ENCODE data around the gene NTN5.
"Not testable (repeated sequence)": the region's sequence is repeated elsewhere in the genome, so short reads cannot be mapped to it uniquely, and the experiment has no call there.

The NTN5 gene, protein sequence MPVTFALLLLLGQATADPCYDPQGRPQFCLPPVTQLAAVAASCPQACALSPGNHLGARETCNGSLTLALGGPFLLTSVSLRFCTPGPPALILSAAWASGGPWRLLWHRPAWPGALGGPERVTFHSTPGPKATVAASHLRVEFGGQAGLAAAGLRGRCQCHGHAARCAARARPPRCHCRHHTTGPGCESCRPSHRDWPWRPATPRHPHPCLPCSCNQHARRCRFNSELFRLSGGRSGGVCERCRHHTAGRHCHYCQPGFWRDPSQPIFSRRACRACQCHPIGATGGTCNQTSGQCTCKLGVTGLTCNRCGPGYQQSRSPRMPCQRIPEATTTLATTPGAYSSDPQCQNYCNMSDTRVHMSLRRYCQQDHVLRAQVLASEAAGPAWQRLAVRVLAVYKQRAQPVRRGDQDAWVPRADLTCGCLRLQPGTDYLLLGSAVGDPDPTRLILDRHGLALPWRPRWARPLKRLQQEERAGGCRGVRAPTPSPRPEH

DNA sequence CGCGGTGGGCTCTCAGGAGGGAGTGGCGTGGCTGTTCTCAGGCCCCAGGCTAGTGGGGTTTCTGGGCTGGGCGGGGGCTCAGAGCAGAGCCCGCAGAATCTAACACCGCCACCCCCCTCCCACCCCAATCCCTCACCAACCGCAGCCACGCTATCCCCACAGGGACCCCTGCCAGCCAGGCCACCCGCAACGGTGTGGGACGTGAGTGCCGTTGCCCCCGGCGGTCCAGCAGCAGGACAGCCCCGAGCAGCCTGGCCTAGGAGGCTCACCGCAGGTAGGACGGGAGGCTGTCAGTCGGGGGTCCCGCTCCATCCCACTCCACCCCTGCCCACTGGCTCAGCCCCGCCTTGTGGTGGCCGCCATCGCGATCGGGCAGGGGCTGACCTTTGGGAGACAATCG is at the start of gene NTN5:
TSS of gene NTN5 (minus strand) at position 24 of the 400 bp plus-strand sequence. CDS start 2,031 bp downstream, outside the sequence.
- FAIRE-seq (no peak), DNase-seq (ENCODE audit: low spot score) (no peak)

- no peak for DNase-seq (ENCODE audit: low spot score)
- FAIRE-seq: no peak
These were observed 49.4 kb upstream of the NTN5 start for GRCh38 chr19:48722196-48722708.

DNA sequence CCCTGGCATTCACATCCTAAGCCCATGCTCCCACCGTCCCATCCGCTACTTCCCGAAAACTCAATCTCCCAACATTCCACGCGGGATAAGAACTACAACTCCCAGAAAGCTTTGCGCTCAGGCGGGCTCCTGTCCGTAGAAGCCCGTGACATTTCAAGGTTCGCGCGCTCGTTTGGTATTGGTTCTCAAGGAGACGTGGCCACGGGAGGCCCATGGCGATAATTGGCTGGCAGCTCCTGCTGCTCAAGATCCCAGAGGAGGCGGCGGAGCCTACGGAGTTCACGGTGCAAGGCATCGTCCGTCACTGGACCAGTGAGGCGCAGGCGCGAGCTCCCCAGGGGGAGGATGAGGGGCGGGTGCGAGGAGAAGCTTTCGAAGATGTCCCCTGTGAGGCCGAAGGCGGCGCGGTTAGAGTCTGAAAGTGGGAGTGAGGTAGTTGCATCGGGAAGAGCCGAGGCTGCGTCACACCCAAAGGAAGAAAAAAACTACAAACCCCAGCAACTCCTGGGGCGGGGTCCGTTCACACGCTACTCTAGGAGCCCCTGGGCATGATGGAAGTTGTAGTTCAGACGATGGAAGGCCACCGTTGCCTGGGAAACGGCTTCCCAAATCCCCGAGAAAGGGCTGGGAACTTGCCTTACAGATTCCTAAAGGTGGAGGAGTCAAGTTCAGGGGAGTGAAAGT is 47.9 kb upstream of the NTN5 start:
- FAIRE-seq: peak; percentile 55

DNA sequence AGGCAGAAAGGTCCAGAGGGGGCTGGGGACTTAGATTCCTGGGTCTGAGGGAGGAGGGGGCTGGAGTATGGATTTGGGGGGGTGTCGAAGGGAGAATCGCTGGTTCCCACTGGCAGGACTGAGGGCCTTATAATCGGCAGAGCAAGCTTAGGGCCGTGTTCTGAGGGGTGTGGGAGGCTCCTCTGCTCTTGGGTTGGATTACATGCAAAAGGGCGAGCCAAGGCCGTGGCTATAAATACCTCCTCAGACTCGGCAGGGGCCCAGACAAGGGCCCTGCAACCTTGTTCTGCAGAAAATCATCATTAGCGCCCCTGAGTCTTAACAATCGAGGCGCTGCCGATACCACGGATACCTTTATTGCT is 47.4 kb upstream of the NTN5 start:
- FAIRE-seq: no peak
- no peak for DNase-seq (ENCODE audit: low spot score)

More for the DNA sequence above, 47.9 kb upstream of the NTN5 start:
- DNase-seq (ENCODE audit: low spot score): peak; percentile 96

- no peak for DNase-seq (ENCODE audit: low spot score)
These were observed 46.7 kb upstream of the NTN5 start, which contains the start of gene MAMSTR for GRCh38 chr19:48719263-48720171. TSS of gene MAMSTR (minus strand) at chr19:48719725. CDS start at chr19:48719031, 694 bp downstream.

DNA sequence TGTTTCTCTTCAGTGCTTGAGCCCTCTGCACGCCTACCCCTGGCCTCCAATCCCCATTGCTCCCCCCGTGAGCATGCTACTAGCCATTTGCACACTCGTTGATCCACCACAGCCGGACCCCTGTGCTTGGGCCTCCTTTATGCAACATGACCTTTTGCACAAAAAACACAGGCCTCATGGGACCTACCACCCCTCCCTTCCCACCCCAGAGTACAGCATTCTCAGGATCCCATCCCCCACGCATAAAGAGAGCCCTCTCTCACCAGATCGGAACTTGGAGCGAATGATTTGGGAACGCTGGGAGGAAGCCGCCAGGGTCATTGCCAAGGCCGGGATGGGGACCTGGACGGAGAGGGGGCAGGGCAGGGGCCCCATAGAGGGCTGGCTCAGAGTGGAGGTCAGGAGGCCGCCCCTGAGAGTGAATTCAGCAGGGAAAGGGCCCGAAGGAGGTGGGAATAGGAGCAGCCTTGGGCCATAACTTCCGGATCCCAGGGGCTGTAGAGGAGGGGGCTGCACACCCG is 46.0 kb upstream of the NTN5 start:
- FAIRE-seq (no peak), DNase-seq (ENCODE audit: low spot score) (no peak)

More at GRCh38 chr19:48719263-48720171, 46.7 kb upstream of the NTN5 start, which contains the start of gene MAMSTR:
- FAIRE-seq: no peak

DNA sequence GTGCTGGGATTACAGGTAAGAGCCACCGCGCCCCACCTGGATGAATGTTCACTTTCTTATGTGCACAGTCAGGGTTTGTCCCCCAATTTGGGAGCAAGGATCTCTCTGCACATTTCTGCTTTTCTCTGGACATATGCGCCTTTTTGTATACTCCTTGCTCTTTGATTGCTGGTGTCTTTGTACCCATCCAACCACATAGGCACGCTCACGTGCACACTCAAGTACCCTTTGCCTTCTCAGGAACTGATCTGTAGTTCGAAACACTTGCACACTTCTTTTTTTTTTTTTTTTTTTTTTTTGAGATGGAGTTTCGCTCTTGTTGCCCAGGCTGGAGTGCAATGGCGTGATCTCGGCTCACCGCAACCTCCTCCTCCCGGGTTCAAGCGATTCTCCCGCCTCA is 45.3 kb upstream of the NTN5 start:
- not testable (repeated sequence) for FAIRE-seq; DNase-seq (ENCODE audit: low spot score)

- FAIRE-seq: no peak
- DNase-seq (ENCODE audit: low spot score): no peak
These were observed 43.9 kb upstream of the NTN5 start for GRCh38 chr19:48716562-48717291.

GRCh38 chr19:48715681-48716171 is 42.9 kb upstream of the NTN5 start:
- no peak for DNase-seq (ENCODE audit: low spot score)
- FAIRE-seq: no peak

DNA sequence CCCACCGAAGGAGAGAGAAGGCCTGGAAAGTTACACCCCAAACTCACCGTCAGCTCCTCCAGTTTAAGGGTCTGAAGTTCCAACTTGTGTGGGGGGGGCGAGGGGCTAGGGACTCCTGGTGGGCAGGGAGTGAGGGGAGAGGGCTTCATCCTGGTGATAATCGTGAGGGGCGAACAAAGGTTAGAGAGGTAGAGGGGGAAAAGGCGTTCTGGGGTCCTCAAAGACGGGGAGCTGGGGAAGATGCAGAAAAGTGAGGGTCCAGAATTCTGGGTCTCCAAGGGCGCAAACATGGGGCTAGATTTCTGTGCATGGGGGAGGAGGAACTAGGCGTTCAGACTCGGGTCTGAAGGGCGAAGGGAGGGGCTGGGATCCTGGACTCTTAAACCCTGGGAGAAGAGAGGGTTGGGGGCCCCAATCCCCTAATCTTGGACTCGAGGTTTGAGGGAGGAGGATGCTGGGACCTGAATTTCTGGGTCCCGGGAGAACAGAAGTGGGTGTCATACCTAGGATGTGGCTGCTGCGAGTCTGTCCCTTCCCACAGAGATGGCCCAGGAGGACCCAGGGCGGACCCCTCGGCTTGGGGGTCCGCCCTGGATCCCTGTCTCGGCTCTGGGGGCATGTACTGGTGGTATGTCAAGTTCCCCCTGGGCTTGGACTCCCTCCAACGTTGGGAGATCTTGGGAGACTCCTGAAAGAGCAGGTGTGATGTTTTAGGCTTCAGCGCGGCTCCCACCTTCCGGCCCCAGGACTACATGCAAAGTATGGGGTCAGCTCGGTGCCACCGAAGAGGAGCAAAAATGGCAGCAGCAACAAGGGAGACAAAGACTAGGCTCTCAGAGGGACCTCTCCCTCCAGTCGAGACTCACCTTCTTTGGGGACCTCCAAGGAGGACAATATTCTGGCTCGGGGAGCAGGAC is 42.2 kb upstream of the NTN5 start:
- DNase-seq (ENCODE audit: low spot score) (no peak), FAIRE-seq (no peak)

GRCh38 chr19:48713864-48714755 is 41.3 kb upstream of the NTN5 start:
- FAIRE-seq (peak; percentile 77), DNase-seq (ENCODE audit: low spot score) (peak; percentile 99)

DNA sequence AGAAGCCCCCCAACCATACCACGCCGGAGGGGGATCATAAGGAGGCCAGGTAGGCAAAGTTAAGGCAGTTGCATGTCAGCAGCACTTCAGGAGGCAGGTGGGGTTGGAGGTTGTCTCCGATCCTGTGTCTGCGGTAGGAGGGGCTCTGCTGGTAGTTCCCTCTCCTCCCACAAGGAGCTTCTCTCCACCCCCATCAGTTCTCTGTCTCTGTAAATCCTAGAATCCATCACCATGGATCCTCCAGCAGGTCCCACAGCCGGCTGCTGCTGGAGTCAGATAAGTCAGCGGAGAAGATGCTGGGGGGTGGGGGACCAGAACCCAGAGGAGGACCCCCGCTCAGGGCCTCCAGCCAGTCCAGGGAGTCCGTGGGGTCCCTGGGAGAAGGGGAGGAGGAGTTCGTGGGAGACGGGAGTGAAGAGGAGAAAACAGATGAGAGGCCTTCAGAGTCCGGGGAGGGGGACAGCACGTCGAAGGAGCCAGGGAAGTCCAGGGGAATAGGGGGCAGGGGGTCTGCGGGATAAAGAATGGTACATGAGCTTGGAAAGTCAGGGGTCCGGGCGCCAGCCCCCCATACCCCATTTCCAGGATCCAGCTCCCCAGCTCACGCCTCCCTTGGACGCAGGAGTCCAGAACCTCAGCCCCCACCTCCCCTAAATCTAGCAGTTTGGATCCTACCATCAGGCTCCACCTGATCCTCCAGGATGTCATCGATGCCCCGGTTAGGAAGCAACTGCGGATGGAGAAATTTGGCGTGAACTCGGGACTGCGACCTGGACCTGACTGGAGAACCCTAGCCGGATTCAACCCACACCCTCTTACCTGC is 40.4 kb upstream of the NTN5 start:
- FAIRE-seq (no peak), DNase-seq (ENCODE audit: low spot score) (peak; percentile 58)

- DNase-seq (ENCODE audit: low spot score): no peak
- no peak for FAIRE-seq
These were observed 38.4 kb upstream of the NTN5 start for GRCh38 chr19:48711106-48711662.

GRCh38 chr19:48708471-48708870 is 35.7 kb upstream of the NTN5 start:
- no peak for FAIRE-seq

DNA sequence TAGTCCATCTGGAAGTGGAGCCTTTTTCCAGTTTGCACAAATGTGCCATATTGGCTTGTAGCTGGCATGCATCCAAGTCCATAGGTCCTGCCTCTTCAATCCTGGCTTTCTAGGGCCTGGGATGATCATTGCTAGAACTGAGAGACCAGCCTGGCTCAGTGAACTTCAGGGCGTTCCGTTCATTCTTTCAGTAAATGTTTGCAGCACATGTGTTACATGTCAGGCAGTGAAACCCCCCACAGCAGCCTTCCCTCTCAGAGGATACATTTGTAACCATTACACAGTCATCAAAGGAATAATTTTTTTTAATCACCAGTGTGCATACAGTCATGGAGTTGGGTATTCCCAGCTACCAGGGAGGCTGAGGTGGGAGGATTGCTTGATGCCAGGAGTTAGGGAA is 32.6 kb upstream of the NTN5 start:
- FAIRE-seq: no peak
- DNase-seq (ENCODE audit: low spot score): no peak

More at GRCh38 chr19:48708471-48708870, 35.7 kb upstream of the NTN5 start:
- DNase-seq (ENCODE audit: low spot score): no peak

GRCh38 chr19:48703316-48703715 is 30.5 kb upstream of the NTN5 start:
- DNase-seq (ENCODE audit: low spot score): no peak
- peak; percentile 59 for FAIRE-seq

DNA sequence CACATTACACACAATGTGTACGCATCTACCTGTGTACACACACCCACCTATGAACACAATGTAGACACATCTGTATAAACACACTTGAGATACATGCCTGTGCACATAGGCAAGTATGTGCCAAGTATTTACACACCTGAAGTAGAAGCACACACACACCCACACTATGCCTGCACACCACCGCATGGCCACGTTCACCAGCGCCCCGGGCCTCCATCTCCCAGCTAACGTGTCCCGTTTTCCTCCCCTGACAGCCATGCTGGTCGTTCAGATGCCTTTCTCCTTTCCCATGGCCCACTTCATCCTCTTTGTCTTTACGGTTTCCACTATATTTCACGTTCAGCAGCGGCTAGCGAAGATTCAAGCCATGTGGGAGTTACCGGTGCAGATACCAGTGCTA is 29.9 kb upstream of the NTN5 start:
- no peak for FAIRE-seq

More for the DNA sequence above, 29.9 kb upstream of the NTN5 start:
- no peak for DNase-seq (ENCODE audit: low spot score)

All from urothelium cell line (cell line).